HG03039 (cell line): ENCODE measurements around the gene PKNOX1.
"Not testable (repeated sequence)": the region's sequence is repeated elsewhere in the genome, so short reads cannot be mapped to it uniquely, and the experiment has no call there.

ENCODE experiments used
- ATAC-seq: cut with Tn5 transposase; IDR thresholded peaks from one replicate; pipeline ENCODE4 v1.9.1; 2021; ENCODE audit warnings: mild to moderate bottlenecking, moderate library complexity; ENCODE audit not compliant: unreplicated experiment

The PKNOX1 gene, protein sequence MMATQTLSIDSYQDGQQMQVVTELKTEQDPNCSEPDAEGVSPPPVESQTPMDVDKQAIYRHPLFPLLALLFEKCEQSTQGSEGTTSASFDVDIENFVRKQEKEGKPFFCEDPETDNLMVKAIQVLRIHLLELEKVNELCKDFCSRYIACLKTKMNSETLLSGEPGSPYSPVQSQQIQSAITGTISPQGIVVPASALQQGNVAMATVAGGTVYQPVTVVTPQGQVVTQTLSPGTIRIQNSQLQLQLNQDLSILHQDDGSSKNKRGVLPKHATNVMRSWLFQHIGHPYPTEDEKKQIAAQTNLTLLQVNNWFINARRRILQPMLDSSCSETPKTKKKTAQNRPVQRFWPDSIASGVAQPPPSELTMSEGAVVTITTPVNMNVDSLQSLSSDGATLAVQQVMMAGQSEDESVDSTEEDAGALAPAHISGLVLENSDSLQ

DNA sequence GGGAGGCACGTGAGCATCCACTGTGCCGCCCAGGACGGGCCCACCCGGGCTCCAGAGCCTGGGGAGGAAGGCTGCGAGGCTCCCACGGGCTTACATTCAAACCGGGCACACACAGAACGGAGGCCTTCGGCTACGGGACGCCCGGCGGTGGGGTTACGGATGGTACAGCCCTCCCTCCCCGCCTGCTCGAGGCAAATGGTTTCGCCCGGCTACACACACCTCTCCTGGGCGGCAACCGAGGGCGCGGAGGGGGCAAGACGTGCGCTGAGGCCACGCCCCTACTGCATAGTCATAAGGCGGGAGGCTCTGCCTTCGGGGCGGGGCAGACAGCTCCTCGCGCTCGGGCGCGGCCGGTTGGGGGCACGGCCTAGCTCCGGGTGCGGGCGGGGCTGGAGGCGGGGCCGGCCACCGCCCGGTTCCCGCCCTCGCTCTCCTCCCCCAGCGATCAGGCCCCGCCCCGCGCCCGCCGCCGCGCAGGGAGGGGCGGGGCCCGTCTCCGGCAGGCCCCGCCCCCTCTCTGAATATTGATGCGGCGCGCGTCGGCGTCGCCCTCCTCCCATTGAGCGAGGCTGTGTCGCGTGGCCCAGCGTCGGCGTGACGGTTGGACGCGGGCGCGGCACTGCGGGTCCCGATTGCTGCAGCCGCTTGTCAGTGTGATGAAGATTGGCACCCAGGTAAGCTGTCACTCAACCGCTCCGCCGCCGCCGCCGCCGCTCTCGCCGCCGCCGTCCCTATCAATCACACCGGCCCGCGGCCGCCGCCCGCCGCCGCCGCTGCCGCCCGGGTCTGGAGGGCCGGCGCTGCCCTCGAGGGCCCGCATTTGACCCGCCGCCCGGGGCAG, at the start of gene PKNOX1:
Gene PKNOX1 (plus strand): TSS at position 572 of the 841 bp plus-strand sequence. CDS start 29,820 bp downstream, outside the sequence.
- peak; percentile 76 for ATAC-seq

DNA sequence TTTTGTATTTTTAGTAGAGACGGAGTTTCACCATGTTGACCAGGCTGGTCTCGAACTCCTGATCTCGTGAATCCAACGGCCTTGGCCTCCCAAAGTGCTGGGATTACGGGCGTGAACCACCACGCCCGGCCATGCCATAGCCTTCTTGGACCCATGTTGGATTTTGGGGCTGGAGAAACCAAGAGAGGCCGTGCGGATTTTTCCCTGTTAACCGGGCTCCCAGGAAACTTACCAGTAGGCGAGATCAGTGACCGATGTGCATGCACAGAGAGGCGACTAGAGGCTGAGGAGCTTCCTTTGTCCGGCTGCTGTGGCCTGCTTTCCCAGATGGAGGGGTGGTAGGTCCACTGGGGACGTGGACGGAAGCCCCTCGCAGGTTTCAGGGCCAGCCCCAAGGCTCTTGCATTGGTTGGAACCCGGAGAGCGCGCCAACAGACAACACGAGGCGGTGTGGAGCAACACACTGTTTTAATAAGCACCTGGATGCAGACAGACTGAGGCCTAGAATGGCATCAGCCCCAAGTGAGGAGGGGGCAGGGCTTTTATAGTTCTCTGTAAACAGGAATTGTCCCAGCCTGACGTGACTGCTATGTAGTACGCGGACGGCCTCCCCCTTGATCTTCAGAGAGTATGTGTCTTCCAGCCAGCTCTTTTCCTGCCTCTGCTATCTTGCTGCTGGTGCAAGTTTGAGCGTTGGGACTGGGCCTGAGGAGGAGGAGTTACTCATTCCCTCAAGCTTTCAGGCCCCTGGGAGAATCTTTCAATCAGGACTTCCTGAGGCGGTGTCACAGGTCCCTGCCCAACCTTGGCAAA, 49.0 kb upstream of the PKNOX1 start, which contains the start of gene ERVH48-1:
Gene ERVH48-1 (minus strand): TSS at position 517 of the 813 bp plus-strand sequence. CDS start 6,624 bp downstream, outside the sequence.
- ATAC-seq = no peak

DNA sequence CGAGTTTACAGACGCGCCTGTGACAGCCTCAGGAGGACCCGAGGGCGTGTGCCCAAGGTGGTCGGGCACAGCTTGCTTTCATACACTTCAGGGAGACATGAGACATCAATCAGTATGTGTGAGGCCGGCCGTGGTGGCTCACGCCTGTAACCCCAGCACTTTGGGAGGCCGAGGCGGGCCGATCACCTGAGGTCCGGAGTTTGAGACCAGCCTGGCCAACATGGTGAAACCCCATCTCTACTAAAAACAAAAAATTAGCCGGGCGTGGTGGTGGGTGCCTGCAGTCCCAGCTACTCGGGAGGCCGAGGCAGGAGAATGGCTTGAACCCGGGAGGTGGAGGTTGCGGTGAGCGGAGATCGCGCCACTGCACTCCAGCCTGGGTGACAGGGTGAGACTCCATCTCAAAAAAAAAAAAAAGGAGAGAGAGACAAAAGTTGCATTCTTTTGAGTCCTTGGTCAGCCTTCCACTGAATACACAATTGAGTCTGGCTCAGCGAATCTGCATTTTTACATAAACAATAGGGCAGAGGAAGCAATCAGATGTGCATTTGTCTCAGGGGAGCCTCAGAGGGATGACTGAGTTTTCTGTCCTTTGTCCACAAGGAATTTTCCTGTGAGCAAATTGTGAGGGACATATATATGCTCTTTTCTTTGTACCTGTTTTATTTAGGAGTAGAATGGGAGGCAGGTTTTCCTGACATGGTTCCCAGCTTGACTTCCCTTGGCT, 46.7 kb upstream of the PKNOX1 start:
- ATAC-seq = not testable (repeated sequence)

DNA sequence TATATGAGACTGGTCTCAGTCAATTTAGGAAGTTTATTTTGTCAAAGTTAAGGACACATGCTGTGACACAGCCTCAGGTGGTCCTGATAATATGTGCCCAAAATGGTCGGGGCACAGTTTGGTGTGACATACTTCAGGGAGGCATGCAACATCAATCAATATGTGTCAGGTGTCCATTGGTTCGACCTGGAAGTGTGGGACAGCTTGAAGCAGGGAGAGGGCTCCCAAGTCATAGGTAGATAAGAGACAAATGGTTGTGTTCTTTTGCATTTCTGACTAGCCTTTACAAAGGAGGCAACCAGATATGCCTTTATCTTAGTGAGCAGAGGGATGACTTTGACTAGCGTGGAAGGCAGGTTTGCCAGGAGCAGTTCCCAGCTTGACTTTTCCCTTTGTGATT, 44.4 kb upstream of the PKNOX1 start:
- ATAC-seq = no peak

DNA sequence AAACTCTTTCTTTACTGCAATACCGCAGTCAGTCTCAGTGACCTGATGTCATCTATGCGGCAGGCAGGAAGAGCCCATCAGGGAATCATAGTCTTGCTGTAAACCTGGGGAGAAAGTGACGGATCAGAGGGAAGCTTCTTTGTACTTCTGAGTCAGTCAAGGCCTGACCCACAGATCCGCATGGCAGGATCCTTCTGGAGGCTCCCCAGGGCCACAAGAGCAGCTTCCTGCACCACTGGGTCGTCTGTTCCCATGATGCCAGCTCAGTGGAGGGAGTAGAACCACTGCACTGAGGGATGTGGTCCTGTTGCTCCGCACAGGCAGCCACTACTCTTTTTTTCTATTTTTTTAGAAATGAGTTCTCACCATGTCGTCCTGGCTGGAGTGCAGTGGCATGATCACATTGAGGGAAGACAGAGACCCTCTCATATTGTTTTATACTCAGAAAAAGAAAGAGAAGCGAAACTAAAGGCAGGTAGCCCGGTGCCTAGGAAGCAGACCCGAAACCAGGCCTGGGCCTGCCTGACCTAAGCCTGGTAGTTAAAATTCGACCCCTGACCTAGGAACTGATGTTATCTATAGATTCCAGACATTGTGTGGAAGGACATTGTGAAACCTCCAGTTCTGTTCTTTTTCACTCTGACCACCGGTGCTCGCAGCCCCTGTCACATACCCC, 42.7 kb upstream of the PKNOX1 start:
- no peak for ATAC-seq

DNA sequence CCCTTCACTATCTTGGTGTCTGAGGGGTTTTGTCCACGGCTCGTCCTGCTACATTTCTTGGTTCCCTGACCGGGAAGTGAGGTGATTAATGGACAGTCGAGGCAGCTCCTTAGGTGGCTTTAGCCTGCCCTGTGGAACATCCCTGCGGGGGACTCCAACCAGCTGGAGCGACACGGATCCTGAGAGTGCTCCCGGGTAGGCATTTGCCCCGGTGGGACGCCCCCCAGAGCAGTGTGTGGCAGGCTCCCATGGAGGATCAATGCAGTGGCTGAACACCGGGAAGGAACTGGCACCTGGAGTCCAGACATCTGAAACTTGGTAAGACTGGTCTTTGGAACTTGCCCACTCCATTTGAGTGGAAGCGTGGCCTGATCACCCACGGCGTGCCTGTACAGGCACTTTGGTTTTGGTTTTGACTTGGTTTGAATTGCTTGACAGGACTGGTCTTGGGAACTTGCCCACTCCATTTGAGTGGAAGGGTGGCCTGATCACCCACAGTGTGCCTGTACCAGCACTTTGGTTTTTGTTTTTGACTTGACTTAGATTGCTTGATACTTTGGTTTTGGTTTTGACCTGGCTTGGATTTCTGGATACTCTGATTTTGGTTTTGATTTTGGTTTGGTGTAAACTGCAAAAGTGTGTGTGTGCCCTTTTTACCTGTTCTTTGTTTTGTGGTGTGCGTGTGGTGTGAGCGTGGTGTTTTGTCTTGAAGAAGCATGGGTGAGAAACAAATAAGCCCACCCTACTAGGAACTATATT, 41.8 kb upstream of the PKNOX1 start:
- not testable (repeated sequence) for ATAC-seq

DNA sequence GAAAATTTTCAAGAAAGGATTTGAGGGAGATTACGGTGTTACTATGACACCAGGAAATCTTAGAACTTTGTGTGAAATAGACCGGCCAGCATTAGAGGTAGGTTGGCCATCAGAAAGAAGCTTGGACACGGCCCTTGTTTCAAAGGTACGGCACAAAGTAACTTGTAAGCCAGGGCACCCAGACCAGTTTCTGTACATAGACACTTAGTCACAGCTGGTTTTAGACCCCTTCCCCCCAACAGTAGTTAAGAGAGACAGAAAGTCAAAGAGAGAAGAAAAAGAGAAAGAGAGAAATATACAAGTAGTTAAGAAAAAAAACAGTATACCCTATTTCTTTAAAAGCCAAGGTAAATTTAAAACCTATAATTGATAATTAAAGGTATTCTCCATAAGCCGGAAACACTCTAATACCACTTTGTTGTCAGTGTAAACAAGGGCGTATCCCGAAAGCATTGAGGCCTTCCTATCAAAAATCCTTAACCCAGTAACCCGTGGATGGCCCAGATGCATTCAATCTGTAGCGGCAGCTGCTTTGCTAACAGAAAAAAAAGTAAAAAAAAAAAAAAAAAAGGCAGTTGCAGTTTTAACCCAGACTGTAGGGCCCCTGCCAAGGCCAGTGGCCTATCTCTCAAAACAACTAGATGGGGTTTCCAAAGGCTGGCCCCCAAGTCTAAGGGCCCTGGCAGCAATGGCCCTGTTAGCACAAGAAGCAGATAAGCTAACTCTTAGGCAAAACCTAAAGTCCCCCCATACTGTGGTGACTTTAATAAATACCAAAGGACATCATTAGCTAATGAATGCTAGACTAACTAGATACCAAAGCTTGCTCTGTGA, 41.0 kb upstream of the PKNOX1 start:
- ATAC-seq = not testable (repeated sequence)

DNA sequence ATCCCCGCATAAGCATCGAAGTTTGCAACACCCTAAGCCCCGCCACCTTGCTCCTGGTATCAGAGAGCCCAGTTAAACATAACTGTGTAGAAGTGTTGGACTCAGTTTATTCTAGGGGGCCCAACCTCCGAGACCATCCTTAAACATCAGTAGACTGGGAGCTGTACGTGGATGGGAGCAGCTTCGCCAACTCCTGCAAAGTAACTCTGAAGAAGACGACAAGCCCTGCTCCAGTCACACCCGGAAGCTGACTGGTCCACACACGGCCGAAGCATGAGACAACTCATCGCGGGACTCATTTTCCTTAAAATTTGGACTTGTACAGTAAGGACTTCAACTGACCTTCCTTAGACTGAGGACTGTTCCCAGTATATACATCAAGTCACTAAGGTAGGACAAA, 40.4 kb upstream of the PKNOX1 start:
- ATAC-seq = not testable (repeated sequence)

DNA sequence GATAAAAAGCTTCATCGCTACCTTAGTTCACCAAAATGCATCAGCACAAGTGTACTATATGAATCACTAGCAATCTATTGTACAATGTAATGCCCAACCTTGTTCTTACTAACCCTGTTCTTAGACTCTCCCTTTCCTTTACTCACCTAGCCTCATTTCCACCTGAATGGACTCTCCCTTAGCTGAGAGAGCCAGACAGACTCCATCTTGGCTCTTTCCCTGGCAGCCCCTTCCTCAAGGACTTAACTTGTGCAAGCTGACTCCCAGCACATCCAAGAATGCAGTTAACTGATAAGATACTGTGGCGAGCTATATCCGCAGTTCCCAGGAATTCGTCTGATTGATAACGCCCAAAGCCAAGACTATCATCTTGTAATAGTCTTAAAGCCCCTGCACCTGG, 38.0 kb upstream of the PKNOX1 start:
- ATAC-seq = not testable (repeated sequence)

DNA sequence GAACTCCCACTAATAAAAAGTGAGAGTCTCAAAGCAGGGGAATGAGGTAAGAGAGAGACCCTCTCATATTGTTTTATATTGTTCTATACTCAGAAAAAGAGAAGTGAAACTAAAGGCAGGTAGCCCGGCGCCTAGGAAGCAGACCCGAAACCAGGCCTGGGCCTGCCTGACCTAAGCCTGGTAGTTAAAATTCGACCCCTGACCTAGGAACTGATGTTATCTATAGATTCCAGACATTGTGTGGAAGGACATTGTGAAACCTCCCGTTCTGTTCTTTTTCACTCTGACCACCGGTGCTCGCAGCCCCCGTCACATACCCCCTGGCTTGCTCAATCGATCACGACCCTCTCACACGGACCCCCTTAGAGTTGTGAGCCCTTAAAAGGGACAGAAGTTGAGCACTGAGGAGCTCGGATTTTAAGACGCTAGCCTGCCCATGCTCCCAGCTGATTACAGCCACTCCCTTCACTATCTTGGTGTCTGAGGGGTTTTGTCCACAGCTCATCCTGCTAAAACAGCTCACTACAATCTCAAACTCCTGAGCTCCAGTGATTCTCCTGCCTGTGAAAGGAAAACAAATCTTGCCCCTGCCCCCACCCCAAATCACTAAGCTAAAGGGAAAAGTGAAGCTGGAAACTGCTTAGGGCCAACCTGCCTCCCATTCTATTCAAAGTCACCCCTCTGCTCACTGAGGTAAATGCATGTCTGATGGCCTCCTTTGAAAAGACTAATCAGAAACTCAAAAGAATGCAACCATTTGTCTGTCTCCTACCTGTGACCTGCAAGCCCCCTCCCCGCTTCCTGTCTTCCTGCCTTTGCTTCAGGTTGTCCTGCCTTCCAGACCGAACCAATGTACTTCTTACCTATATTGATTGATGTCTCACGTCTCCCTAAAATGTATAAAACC, 37.1 kb upstream of the PKNOX1 start:
- not testable (repeated sequence) for ATAC-seq

DNA sequence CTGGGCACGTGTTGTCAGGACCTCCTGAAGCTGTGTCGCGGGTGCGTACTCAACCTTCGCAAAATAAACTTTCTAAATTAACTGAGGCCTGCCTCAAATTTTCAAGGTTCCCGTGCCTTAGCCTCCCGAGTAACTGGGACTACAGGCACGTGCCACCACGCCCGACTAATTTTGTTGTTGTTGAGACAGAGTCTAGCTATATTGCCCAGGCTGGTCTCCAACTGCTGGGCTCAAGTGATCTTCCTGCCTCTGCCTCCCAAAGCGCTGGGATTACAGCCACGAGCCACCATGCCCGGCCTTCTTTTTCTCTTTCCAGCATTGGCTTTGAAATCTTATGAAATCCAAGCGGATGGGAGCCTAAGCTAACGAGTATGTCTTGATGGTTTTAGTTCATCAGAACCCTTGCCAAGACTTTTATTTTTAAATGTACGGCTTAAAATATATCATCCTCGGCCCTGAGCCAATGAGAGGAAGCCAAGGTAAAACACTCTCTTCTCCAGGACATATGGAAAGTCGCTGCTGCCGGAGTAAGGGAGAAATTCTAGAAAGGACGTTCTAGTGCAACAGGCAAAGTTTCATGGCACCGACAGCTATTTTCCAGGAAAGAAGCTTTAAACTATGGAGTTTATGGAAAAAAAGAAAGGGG, 36.3 kb upstream of the PKNOX1 start:
- no peak for ATAC-seq

DNA sequence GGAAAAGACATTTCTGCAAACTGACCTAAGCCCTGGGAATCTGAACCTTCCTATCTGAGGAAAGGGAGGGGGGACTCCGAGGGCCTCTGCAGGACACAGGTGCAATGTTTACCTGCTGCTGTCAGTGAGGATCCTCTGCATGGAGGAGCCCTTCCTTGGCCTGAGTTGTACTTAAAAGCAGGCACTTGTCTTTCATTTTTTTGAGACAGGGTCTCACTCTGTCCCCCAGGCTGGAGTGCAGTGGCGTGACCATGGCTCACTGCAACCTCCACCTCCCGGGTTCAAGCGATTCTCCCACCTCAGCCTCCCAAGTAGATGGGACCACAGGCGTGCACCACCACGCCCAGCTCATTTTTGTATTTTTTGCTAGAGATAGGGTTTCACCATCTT, 35.8 kb upstream of the PKNOX1 start:
- not testable (repeated sequence) for ATAC-seq

DNA sequence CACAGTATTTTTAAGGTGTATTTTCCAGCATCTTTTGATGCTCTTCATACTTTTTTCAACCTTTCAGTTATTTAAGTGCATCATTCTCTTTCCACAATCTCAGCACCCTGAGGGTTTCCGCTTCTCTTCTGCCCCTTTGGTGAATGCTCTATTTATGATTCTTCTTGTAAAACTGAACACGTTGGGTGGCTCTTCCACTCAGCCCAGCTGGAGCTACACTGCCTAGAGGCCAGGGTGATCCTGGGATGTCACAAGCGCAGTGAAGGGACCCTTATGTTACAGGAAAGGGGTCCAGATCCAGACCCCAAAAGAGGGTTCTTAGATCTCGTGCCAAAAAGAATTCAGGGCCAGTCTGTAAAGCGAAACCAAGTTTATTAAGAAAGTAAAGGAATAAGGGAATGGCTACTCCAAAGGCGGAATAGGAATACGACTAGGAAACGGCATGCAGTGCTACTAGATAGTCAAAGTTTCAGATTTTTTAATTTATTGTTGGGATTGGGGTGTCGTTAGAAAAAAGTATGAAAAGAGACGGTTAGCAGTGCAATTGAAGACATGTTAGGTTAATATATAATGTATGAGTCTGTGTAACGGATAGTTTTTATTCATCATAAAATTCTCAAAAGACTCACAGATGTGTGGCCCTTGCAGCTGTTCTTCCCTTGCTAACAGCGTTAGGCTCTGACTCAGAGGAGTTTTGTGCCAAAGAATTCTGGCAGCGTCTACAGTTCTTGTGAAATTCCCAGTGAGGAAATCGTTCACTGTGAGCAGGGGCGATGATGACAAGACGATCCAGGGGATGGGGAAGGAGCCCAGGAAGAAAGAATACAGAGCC, 34.6 kb upstream of the PKNOX1 start:
- no peak for ATAC-seq

DNA sequence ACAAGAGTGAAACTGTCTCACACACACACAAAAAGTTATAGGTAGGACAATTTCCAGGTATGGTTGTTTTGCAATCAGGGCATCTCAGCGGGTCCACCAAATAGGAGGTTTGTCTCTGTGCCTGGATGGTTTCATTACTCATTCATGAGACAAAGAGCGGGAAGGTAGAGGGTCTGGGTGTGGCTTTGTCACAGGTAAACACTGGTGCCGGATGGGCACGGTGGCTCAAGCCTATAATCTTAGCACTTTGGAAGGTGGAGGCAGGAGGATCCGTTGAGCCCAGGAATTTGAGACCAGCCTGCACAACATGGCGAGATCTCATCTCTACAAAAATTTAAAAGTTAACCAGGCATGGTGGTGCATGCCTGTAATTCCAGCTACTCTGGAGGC, 32.7 kb upstream of the PKNOX1 start:
- ATAC-seq = no peak

DNA sequence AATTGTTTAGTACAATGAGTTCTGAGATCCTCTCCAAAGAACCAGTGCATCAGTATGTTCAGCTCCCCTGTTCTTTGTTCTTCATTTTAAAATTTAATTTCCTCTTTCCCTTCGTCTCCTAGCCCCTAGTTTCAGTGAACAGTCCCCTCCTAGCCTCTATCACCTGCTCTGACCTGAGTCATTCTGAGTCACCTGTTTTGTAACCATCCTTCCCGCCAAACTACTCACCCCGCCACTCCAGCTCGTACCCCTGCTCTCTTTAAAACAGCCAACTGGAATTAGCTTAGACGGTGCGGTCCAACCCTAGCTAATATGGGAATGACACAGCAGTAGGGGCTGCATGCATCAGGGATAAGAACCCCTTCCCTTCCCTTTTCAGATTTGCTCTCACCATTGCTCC, 32.1 kb upstream of the PKNOX1 start:
- no peak for ATAC-seq
